NCI-H2196 treated with DMSO at 0.1 percent for 48 hours (cell line): Measurements from ENCODE around the gene TBC1D5.
"Not testable (repeated sequence)": the region's sequence is repeated elsewhere in the genome, so short reads cannot be mapped to it uniquely, and the experiment has no call there.

Experiments
- DNase-seq: peaks from one replicate; lab custom pipeline; 2025; ENCODE audit not compliant: unreplicated experiment; lab: John Stamatoyannopoulos, UW

The TBC1D5 gene

DNA sequence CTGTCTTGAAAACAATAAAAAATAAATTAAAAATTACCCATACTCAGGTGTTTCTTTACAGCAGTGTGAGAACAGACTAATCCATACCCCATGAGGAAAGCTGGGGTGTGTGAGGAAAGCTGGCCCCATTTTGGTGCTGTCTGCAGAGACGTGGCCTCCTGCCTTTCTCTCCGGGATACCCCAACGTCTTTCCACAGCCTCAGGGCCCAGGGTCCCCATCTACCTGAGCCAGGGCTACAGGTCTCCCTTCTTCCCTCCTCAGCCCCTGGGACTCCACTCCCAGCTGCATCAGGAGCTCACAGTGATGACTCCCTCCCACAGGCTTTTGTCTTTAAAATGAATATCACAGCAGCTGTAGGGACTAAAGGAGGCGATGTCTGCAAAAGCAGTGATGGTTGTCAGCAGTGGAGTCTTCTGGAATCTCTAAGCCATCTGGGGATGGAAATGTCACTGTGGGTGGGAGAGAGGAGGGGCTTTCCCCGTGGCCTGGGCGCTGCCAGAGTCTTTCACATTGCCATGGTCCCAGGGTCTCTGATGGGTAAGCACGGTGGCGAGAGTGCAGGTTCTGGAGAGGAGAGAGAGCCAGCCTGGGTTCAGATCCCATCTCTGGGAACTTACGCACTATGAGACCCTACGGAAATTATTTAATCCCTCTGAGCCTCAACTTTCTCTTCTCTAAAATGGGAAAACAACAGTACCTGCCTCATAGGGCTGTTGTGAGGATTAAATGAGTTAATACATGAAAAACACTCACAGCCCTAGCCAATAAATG is 598.4 kb downstream of the TBC1D5 start:
- no peak for DNase-seq

DNA sequence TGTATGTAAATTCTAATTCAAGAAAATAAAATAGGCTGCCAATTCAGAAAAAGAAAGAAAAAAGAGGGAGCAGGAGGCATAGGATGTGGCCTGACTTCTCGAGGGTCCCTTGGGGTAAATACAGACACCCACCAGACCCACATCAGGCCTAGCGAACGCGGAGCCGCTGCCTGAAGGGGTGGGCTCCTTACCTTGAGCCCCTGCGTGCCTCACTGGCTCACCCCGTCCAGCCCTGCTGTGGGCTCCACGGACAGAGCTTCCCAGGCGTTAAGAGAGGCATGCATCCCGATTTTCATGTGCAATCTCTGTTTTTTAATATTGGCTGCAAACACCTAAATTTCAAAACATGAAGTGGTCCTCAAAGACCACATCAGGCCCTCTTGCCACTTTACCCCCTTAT is 599.9 kb downstream of the TBC1D5 start:
- DNase-seq: no peak

GRCh38 chr3:17141699-17142098 is 600.7 kb downstream of the TBC1D5 start:
- no peak for DNase-seq

DNA sequence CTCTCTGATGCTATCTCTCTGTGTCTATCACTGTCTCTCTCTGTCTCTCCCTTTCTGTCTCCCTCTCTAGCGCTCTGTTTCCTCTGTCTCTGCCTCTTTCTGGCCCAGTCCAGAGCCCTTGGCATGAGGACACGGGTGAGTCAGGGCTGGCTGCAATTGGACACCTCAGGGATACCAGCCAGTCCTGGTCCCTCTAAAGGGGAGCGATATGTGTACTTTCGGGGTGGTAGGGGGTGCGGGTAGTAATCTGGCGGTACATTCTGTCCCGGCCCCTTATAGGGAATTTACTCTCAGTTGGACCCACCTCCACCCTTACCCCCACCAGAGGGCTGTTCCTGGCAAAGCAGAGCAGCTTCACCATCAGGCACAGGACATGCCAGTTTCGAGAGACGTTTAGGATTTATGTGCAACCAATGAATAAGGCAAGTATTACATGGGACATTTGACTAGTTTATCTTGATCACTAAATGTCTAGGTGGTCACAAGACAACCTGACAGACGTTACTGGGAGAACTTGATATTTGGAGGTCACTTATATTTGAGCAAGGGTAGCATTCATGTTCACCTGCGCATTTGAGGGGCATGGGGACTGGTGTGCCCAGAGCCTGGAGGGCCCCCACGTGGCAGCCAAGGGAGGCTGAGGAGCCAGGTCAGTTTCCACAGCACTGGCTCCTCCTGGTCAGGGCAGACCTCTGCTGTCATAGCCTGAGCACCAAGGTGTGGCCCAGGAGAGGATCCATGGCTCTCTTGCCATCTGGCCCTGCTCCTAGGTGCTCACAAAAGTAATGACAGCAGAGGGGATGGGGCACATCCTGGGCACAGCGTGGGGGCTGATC is 601.5 kb downstream of the TBC1D5 start:
- no peak for DNase-seq

DNA sequence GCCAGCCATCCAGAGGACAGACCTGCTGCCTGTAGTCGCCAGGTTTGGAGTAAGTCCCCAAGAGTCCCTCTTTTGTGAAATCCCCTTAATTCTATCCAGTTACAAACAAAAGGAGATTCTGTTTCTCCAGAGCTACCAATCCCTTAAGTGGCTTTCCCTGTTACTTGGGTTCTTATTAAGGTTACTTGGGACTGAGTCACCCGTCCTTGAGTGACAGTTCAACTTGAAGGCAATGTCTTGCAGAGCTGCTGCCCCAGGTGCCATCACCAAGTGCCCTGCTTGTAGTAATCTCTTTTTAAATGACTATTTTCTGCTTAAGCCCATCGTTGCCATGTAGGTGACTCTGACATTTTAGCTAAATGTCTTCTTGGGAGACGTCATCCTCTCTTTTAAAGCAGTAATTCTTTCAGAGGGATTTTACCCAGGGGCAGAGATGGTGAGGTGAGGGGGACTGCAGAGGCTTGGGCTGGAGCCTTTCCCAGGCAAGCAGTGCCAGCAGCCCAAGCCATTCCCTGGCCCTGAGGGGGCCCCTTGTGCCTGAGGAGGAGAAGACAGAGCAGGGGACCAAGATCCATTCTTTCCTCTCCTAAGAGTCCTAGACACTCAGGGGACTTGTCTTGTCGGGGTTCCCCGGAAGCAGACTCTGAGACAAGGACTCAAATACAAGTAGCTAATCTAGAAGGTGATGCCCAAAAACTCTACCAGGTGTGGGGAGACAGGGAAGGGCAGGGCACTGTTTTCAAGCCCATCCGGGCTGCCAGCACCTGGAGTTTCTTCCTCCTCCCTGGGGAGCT is 604.0 kb downstream of the TBC1D5 start:
- no peak for DNase-seq

GRCh38 chr3:17137321-17137826 is 605.1 kb downstream of the TBC1D5 start:
- no peak for DNase-seq

DNA sequence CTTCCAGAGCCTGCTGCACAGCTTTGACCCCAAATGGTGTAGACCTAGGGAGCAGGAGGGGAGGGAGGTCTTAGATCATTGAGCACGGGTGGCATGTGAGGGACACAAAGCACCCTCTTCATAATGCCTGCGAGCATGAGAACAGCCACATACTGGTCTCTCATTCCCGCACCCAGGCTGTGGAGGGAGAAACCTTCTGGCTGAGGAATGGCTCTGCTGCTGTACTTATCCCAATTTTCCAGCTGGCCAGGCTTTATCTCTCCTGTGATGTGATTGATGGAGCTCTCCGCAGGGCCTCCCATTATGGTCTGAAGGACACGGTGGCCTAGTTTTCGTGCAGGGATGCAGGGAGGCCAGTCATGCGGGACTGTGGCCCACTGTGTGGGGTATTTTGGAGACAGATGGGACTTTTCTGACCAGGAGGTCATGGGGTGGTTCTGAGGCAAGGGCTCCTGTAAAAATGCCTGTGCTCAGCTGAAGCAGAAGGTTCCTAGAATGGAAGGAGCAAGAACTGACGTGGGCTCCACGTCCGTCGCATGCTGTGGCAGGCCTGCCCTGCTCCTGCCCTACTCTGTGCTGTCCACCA is 606.2 kb downstream of the TBC1D5 start:
- DNase-seq: no peak

- no peak for DNase-seq
These were observed 606.7 kb downstream of the TBC1D5 start for GRCh38 chr3:17135696-17136095.

DNA sequence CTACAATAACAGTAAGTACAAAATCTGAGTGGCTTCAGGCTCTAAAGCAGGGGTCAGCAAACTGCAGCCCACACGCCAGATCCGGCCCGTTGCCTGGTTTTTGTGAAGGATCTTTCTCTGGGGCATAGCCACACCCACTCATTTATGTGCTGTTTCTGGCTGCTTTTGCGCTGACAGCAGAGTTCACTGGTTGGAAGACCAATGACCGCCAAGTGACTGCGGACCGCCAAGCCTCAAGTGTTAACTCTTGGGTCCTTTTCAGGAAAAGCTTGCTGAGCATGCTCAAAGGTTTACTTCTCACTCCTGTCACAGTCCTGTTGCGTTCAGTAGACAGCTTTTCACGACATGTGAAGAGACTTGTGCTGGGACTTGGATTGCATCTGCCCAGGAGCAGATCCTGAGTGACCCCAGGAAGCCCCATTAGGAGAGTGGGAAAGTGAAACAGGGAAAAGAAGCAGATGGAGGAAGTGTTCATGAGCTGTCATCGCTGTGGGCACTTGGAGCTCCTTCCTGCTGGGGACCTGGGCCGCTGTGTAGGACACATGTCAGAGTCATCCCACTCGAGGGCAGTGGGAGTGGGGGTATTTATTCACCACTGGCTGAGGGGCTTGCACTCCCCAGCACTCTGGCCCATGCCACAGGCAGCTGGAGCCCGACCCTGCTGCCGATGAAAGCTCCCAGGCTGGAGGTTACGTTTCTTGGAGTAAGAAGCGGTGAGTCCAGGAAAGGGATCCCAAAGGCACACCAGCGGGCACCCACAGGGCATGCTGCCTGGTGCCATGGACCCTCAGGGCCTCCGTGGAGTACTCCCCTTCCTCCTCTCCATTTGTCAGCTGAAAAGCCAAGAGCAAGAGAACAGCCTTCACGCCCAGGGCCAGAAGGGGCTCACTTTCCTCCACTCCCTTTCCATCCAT is 608.5 kb downstream of the TBC1D5 start:
- DNase-seq: no peak

DNA sequence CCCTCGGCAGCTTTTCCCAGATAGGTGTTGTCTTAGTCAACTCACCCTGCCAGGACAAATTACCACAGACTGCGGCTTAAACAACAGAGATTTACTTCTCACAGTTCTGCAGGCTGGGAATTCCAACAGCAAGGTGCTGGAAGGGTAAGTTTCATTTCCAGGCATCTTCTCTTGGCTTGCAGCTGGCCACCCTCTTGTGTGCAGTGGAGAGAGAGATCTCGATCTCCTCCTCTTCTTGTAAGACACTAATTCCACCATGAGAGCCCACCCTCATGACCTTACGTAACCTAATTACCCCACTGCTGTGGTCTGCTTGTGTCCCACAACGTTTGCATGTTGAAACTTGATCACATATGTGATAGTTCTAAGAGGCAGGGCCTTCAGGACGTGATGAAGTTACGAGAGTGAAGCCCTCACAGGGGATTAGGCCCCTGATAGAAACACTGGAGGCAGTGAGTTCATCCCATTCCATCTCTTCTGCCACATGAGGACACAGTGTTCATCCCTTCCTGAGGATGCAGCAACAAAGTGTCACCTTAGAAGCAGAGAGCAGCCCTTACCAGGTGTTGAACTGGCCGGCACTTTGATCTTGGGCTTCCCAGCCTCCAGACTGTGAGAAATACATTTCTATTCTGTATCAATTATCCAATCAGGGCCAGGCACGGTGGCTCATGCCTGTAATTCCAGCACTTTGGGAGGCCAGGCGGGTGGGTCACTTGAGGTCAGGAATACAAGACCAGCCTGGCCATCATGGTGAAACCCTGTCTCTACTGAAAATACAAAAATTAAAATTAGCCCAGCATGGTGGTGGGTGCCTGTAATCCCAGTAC is 609.9 kb downstream of the TBC1D5 start:
- no peak for DNase-seq

GRCh38 chr3:17130956-17131355 is 611.5 kb downstream of the TBC1D5 start:
- DNase-seq: no peak

DNA sequence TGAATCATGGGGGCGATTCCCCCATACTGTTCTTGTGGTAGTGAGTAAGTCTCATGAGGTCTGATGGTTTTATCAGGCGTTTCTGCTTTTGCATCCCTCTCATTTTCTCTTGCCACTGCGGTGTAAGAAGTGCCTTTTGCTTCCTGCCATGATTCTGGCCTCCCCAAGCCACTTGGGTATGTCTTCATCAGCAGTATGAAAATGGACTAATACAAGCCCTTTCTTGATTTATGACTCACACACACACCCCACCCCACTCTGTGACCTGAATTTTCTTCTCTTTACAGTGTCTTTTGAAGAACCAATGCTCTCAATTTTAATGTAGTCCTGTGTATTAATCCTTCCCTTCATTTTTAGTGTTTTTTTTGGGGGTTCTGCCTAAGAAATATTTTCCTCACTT is 612.9 kb downstream of the TBC1D5 start:
- DNase-seq: no peak

- DNase-seq: not testable (repeated sequence)
These were observed 613.8 kb downstream of the TBC1D5 start for GRCh38 chr3:17128671-17129070.

DNA sequence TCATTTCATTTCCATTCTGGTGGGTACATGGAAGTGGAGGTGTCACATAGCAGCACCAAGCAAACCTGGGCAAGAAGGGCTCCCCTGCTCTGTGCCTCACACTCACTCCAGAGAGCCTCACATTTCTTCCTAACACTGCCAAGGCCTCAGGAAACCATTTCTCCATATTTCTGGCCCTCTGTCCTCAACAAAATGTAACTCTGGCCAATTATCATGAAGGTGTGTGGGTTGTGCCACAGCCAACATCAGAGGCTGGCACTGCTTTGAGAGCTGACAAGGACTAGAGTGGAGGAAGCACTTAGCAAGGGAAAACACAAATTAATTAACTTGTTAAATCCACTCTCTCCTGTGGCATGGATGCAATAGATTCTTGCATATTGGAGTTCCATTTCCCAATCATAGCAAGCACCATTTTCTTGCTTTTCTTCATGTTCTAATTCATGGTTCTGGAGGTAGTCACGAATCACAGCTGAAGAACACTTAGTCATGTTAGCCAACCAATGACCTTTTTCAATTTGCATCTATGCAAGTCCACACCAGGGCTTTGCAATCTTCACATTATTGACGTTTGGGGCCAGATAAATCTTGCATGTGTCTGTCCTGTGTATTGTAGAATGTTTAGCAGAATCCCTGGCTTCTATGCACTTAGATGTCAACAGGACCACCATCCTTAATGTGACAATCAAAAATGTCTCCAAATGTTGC is 616.5 kb downstream of the TBC1D5 start:
- DNase-seq: no peak

DNA sequence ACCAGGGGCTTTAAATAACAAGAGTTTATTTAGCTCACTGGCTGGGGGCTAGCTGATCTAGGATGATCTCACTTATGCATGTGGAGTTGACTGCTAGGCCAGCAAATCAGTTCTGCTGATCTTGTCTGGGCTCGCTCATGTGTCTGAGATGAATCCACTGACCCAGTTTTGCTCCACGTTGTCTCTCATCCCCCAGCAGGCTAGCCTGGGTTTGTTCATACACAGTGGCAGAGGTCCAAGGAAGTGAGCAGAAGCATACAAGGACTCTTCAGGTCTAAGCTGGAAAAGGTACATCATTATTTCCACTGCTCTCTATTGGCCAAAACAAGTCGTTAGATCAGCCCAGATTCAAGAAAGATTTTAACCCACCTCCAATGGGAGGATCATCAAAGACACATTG is 619.7 kb downstream of the TBC1D5 start:
- DNase-seq: no peak

DNA sequence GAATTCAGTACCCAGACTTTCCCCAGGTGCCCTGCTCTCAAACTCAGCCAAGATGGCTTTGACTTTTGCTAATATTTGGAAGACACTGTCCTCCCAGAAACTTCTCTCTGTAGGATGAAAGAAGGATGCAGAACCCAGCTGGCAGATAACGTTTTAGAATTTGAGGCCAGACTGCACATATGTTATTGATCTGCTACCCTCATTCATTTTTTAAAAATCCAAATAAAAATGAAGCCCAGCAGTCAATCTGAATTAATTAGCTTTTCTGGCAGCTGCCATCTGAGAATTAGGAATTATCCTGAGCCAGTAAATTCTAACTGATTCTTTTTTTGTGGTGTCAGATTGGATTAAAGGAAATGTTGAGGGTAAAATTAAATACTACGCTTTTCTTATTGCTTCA is 621.1 kb downstream of the TBC1D5 start:
- DNase-seq: no peak

DNA sequence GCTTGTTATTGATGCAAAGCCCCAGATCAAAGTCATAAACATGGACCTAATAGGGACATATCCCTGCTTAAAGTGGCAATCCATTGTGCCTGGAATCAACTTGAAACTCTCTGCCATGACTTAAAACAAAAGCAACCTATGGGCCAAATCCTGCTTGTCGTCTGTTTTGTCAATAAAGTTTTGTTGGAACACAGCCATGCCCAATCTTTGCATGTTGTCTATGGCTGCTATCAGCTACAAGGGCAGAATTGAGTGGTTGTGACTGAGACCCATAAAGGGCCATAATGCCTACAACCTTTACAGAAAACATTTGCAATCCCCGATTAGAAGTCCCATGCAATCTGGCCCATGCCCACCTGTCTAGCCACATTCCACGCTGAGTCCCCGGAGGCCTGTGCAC is 622.3 kb downstream of the TBC1D5 start:
- no peak for DNase-seq
